ENCODE results near the gene DUSP28. TPM values are rescaled to one million over a fixed set of nuclear protein-coding genes. Genes with fewer than 3 reads are reported as not detected.

The DUSP28 gene
- total and polyA plus RNA-seq, 2 of the 13 experiments (the other 11 are each of a cell fraction or from before 2014, with no cell fraction given): 5.2 to 8.6 TPM

GRCh38 chr2:240597419-240598181 lies 37.4 kb downstream of the DUSP28 start (continued):
- TF ChIP-seq ZNF609 (CRISPR knock-in tag; IDR thresholded peaks at IDR 0.05; ENCODE audit: borderline replicate concordance) (0 out of 2 replicates have a peak, but pooled peaks have one; percentile 22), ZNF547 (CRISPR knock-in tag; IDR thresholded peaks at IDR 0.05) (peak; percentile 43; the same call in 1 of the 2 replicates), KLF15 (CRISPR knock-in tag; IDR thresholded peaks at IDR 0.05; ENCODE audit: borderline replicate concordance) (no peak), PITX1 (CRISPR knock-in tag; IDR thresholded peaks at IDR 0.05) (peak; percentile 43; the same call in 1 of the 2 replicates), ATF1 (CRISPR knock-in tag; IDR thresholded peaks at IDR 0.05) (no peak), ZBTB20 (CRISPR knock-in tag; IDR thresholded peaks at IDR 0.05; ENCODE audit: borderline replicate concordance, low read depth) (no peak), ZNF546 (CRISPR knock-in tag; conservative IDR thresholded peaks at IDR 0.05) (no peak), RAD21 (CRISPR knock-in tag; IDR thresholded peaks at IDR 0.05) (0 out of 2 replicates have a peak, but pooled peaks have one; percentile 39), PHF5A (CRISPR knock-in tag; IDR thresholded peaks at IDR 0.05; ENCODE audit: low read depth, unreplicated experiment) (peak; percentile 57), ETV5 (CRISPR knock-in tag; IDR thresholded peaks at IDR 0.05; ENCODE audit: borderline replicate concordance) (peak; percentile 12; the same call in 1 of the 2 replicates), ATF6 (CRISPR knock-in tag; conservative IDR thresholded peaks at IDR 0.05) (no peak), ATF2 (CRISPR knock-in tag; IDR thresholded peaks at IDR 0.05) (no peak), BORCS8-MEF2B (CRISPR knock-in tag; IDR thresholded peaks at IDR 0.05) (peak; percentile 49; the same call in 1 of the 2 replicates), CCDC6 (CRISPR knock-in tag; IDR thresholded peaks at IDR 0.05) (no peak), MBNL3 (CRISPR knock-in tag; conservative IDR thresholded peaks at IDR 0.05) (no peak), ZNF335 (CRISPR knock-in tag; IDR thresholded peaks at IDR 0.05) (no peak), PATZ1 (CRISPR knock-in tag; IDR thresholded peaks at IDR 0.05) (peak; percentile 67; the same call in 1 of the 2 replicates), ZNF570 (CRISPR knock-in tag; IDR thresholded peaks at IDR 0.05; ENCODE audit: borderline replicate concordance) (no peak), RBM22 (optimal IDR thresholded peaks at IDR 0.05; ENCODE audit: low read length) (no peak)
